NCI-H2107 treated with DMSO at 0.1 percent for 48 hours (cell line): ENCODE measurements around the gene CLDN34.

Source experiments
- DNase-seq: peaks from one replicate; lab custom pipeline; 2025; ENCODE audit not compliant: unreplicated experiment; lab: John Stamatoyannopoulos, UW

CLDN34 gene

DNA sequence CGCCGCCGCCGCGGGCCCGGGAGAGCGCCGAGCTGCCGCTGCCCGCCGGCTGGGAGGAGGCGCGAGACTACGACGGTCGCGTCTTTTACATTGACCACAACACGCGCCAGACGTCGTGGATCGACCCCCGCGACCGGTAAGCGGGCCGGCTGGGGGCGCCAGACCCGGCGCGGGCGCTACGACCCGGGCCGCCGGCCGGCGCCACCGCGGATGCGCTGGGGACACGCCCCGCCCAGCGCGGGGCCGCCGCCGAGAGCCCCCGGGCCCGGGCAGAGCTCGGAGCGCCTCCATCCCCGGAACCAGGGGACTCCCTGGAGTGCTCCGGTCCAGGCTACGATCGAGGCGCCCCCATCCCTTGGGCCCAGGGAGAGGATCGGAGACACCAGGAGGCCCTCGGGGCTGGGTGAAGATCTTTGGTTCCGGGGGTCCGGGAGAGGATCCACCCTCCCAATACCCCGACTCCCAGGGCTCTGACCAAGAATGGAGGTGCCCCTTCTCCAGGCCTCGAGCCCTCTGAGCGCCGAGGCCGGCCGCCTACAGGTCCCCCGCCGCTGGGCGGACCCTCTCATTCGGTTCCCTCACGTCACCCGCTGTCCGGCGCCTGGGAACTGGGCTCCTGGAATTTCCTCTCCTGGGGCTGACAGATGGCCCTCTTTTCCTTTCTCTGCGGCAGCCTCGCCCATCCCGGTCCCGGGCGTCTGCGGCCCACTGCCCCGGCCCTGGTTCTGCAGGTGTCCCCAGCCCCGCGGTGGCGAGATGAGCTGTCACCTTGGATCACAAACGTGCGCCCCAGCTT is 48.8 kb downstream of the CLDN34 start:
- DNase-seq: no peak

GRCh38 chrX:10016519-10017132 is 49.5 kb downstream of the CLDN34 start:
- no peak for DNase-seq

DNA sequence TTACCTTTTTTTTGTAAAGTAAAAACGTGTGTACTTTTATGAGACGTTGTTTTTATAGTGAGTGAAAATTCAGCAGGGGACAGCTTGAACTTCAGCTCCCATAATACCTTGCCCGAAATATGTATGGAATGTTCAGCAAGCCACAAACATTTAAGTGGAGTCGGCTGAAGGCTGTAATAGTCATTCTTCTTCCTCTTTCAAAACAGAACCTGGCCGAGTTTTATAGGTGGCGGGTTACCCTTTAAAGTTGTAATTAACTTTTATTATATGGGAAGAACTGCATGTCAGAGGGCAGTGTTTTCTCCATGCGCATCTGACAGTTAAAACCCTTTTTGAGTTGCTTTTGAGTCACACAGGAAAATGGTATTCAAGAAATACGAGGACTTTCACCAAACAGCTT is 50.7 kb downstream of the CLDN34 start:
- DNase-seq: no peak
